Upper lobe of left lung (tissue), 4 donors: Measurements from ENCODE around the gene CMIP.

Experiments used
- CTCF ChIP-seq, 6 experiments: fragments of 450-650 bp in 4 of 6; fragments of 200-600 bp in 2 of 6; sonication (generic) in 2 of 6; IDR thresholded peaks; one replicate each; pipeline ENCODE4 v1.5.1; 2016 to 2019; ENCODE audit warnings: antibody characterized with exemption in 6 of 6
- EP300 ChIP-seq, 4 donors: sonication (generic); formaldehyde crosslinking; IDR thresholded peaks; one replicate each; pipeline ENCODE4 v1.5.1; 2017; ENCODE audit warnings: antibody characterized with exemption in 4 of 4, control low read depth in 2 of 4
- POLR2AphosphoS5 ChIP-seq, 2 donors: sonication (generic); formaldehyde crosslinking; IDR thresholded peaks; one replicate each; pipeline ENCODE4 v1.5.1; 2017; ENCODE audit warnings: antibody characterized with exemption in 2 of 2

- TF ChIP-seq CTCF (IDR thresholded peaks at IDR 0.05) (no peak), POLR2AphosphoS5 (IDR thresholded peaks at IDR 0.05) (no peak), EP300 (IDR thresholded peaks at IDR 0.05) (no peak)
These were observed 231.7 kb downstream of the CMIP start for GRCh38 chr16:81676066-81676882.
